Spleen (tissue), 7 donors: ENCODE results near the gene GRIK5.

Experiments
- CTCF ChIP-seq, 11 experiments: fragments of 200-600 bp in 7 of 11; fragments of 450-650 bp in 4 of 11; sonication (generic) in 4 of 11; IDR thresholded peaks in 8 of 11; conservative IDR thresholded peaks in 3 of 11; 1 replicate in 7 of 11; 2 replicates in 4 of 11; pipeline versions ENCODE4 v1.4.0 to v1.8.0; 2016 to 2021; ENCODE audit warnings: antibody characterized with exemption in 11 of 11, inconsistent platforms in 4 of 11, mild to moderate bottlenecking in 1 of 11
- POLR2A ChIP-seq, 3 donors: fragments of 450-650 bp; IDR thresholded peaks; one replicate each; pipeline ENCODE4 v1.5.1; 2017; ENCODE audit warnings: antibody characterized with exemption in 3 of 3, mild to moderate bottlenecking in 1 of 3
- donor health status: DM: no; HTN: no; CAD: no; lungs with moderate emphysema.
- donor health status: DM: no; HTN: no; CAD: no.
- donor health status: DM: no; HTN: no; CAD: no.

GRCh38 chr19:42114412-42114811 is 44.4 kb upstream of the GRIK5 start:
- TF ChIP-seq CTCF (IDR thresholded peaks at IDR 0.05 in 8 of 11, conservative IDR thresholded peaks at IDR 0.05 in 3 of 11), result no peak
- TF ChIP-seq POLR2A (IDR thresholded peaks at IDR 0.05), result no peak
